ENCODE results near the gene PIK3C2A. TPM values are rescaled to one million over a fixed set of nuclear protein-coding genes. Genes with fewer than 3 reads are reported as not detected.

The PIK3C2A gene
- total and polyA plus RNA-seq, 2 of the 8 experiments (the other 6 are each of a cell fraction or from before 2014, with no cell fraction given) = 20.1 to 127 TPM

DNA sequence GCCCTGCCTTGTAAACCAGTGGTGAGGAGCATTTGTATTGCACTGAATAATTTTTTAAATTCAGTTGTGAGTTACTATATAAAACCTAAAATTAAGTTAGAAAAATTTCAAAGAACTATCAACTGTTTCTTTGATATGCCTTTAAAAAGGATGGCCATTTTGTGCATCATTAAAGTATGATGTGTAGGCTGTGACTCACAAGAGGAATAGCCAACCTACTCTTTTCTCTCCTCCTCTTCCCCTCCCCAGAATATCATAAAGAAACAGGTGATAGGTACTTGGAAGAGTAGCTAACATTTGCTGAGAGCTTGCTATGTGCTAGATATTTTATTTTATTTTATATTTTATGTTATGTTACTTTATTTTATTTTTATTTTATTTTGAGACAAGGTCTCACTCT lies 10.6 kb upstream of the PIK3C2A start:
- no peak overlapping the region for H3K56ac ChIP-seq (replicated peaks; ENCODE audit: insufficient read length, low read depth, low read length)
- FAIRE-seq = no peak
- no peak overlapping the region for H2BK120ac ChIP-seq (replicated peaks; ENCODE audit: low read depth, low read length)
- no peak overlapping the region for H3K27ac ChIP-seq (ENCODE audit: low read depth, low read length)
- H3K4me2 ChIP-seq (ENCODE audit: insufficient read depth in 1 of 2, low read depth in 2 of 2, low read length in 2 of 2) = no peak overlapping the region
- ChIA-PET CTCF (ENCODE audit: partially characterized antibody) (interaction anchor here (1.2 to 1.5 kb wide), 4 partner anchors 11 to 310 kb away, joined by 3 to 8 read pairs (median 4); no protein-coding TSS in a partner anchor), POLR2A (ENCODE audit: partially characterized antibody) (no interaction called here)
- H3K9me3 ChIP-seq (ENCODE audit: insufficient read depth in 2 of 2, low read depth in 1 of 2, low read length in 1 of 2) = peaks cover 5 to 6% of the 10 kb centered on the region in 2 experiments; a peak in 2 of 4 replicates
- no peaks in the 10 kb centered on the region for H4K20me1 ChIP-seq (replicated peaks in 1 of 2; ENCODE audit: control insufficient read depth in 1 of 2, insufficient read depth in 2 of 2, low read length in 2 of 2)
- H2AK5ac ChIP-seq (ENCODE audit: low read depth, low read length) = no peak overlapping the region
- H2BK15ac ChIP-seq (ENCODE audit: low read length) = no peak overlapping the region
- no peaks in the 10 kb centered on the region for H3K4me1 ChIP-seq (replicated peaks in 1 of 4; ENCODE audit: control insufficient read depth in 3 of 4, insufficient read depth in 4 of 4, low read length in 3 of 4)
- no peaks in the 10 kb centered on the region for H3K79me1 ChIP-seq (ENCODE audit: low read depth, low read length)
- no peak for DNase-seq (ENCODE audit: low read depth in 1 of 2, low spot score in 2 of 2)
- no peak overlapping the region for H4K5ac ChIP-seq (ENCODE audit: insufficient read length, low read depth, low read length)
- H3K36me3 ChIP-seq (ENCODE audit: control insufficient read depth in 2 of 4, insufficient read depth in 4 of 4, low read length in 3 of 4) = peaks cover 0 to 5% (median 1%) of the 10 kb centered on the region in 4 experiments; a peak in 2 of 8 replicates
- H3K14ac ChIP-seq (ENCODE audit: insufficient read length) = no peak overlapping the region
- no peak for TF ChIP-seq BCL11A (IDR thresholded peaks at IDR 0.05; ENCODE audit: low read depth in 2 of 2, low read length in 2 of 2)
- TF ChIP-seq SP2 (IDR thresholded peaks at IDR 0.05; ENCODE audit: low read length) = no peak
- no peak for TF ChIP-seq TAF1 (IDR thresholded peaks at IDR 0.05; ENCODE audit: low read depth, low read length)
- no peak for TF ChIP-seq SIN3A (conservative IDR thresholded peaks at IDR 0.05 in 1 of 2, IDR thresholded peaks at IDR 0.05 in 1 of 2; ENCODE audit: low read depth in 1 of 2, low read length in 2 of 2)
- TF ChIP-seq KDM1A (IDR thresholded peaks at IDR 0.05; ENCODE audit: borderline replicate concordance, low read length) = no peak
- TF ChIP-seq CBX5 (IDR thresholded peaks at IDR 0.05; ENCODE audit: low read depth, low read length) = no peak
- no peak for TF ChIP-seq EP300 (IDR thresholded peaks at IDR 0.05; ENCODE audit: borderline replicate concordance in 1 of 2, low read depth in 2 of 2, low read length in 2 of 2)
- TF ChIP-seq, protein P1, sequence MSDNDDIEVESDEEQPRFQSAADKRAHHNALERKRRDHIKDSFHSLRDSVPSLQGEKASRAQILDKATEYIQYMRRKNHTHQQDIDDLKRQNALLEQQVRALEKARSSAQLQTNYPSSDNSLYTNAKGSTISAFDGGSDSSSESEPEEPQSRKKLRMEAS (IDR thresholded peaks at IDR 0.05) = no peak
- TF ChIP-seq ASH2L (IDR thresholded peaks at IDR 0.05; ENCODE audit: low read length) = no peak
- TF ChIP-seq RBBP5 (IDR thresholded peaks at IDR 0.05; ENCODE audit: borderline replicate concordance, low read depth, low read length) = no peak
- H2AFZ ChIP-seq (ENCODE audit: low read length) = no peak overlapping the region
- no peak overlapping the region for H4K91ac ChIP-seq (replicated peaks; ENCODE audit: insufficient read length, low read length)
- H3K79me2 ChIP-seq (ENCODE audit: control insufficient read depth in 1 of 2, insufficient read depth in 2 of 2, low read length in 2 of 2) = no peaks in the 10 kb centered on the region
- no peak overlapping the region for H2BK20ac ChIP-seq (ENCODE audit: low read length)
- H2BK5ac ChIP-seq (ENCODE audit: low read depth, low read length) = no peak overlapping the region
- no peak overlapping the region for H3K9ac ChIP-seq (replicated peaks in 1 of 4; ENCODE audit: extremely low read depth in 1 of 4, low read depth in 3 of 4, low read length in 3 of 4)
- H3K23ac ChIP-seq (ENCODE audit: insufficient read length) = no peak overlapping the region
- no peaks in the 10 kb centered on the region for H3K23me2 ChIP-seq (ENCODE audit: low read depth, low read length)
- no peak overlapping the region for H3K4ac ChIP-seq (replicated peaks; ENCODE audit: insufficient read length, low read depth, low read length)
- no peak overlapping the region for H4K8ac ChIP-seq (ENCODE audit: extremely low read depth, insufficient read depth, low read length)
- H3K27me3 ChIP-seq (replicated peaks in 1 of 4; ENCODE audit: control insufficient read depth in 3 of 4, extremely low read depth in 1 of 4, insufficient read depth in 3 of 4, low read length in 3 of 4) = no peaks in the 10 kb centered on the region
- H2BK12ac ChIP-seq (ENCODE audit: low read depth, low read length) = no peak overlapping the region
- H3K4me3 ChIP-seq (ENCODE audit: extremely low read depth in 1 of 4, insufficient read depth in 2 of 4, low read depth in 3 of 4, low read length in 4 of 4) = no peak overlapping the region
- no peak overlapping the region for H3K18ac ChIP-seq (ENCODE audit: extremely low read depth, low read length)

Measured in H1 (cell line).